ENCODE measurements around the gene ANLN.

The ANLN gene

GRCh38 chr7:36396150-36396549 is 6.5 kb downstream of the ANLN start:
- no peak overlapping the region for H3K4me3 ChIP-seq (ENCODE audit: low read depth, low read length)
- peaks cover 38 to 53% of the 10 kb centered on the region in 2 experiments for H3K36me3 ChIP-seq (ENCODE audit: control insufficient read depth in 2 of 2, insufficient read depth in 1 of 2, low read length in 2 of 2)
- TF ChIP-seq PATZ1 (tag by site-specific recombination; IDR thresholded peaks at IDR 0.05) (no peak), GLIS2 (tag by site-specific recombination; IDR thresholded peaks at IDR 0.05) (no peak), PRDM4 (tag by site-specific recombination; IDR thresholded peaks at IDR 0.05) (no peak), ZNF394 (tag by site-specific recombination; IDR thresholded peaks at IDR 0.05; ENCODE audit: borderline replicate concordance) (no peak), INSM2 (tag by site-specific recombination; IDR thresholded peaks at IDR 0.05) (no peak), SCRT1 (tag by site-specific recombination; IDR thresholded peaks at IDR 0.05; ENCODE audit: borderline replicate concordance) (no peak), ZNF223 (tag by site-specific recombination; IDR thresholded peaks at IDR 0.05) (no peak), GLIS1 (tag by site-specific recombination; IDR thresholded peaks at IDR 0.05) (no peak), ZNF701 (tag by site-specific recombination; IDR thresholded peaks at IDR 0.05) (no peak), GFI1B (tag by site-specific recombination; IDR thresholded peaks at IDR 0.05) (no peak), ZNF184 (tag by site-specific recombination; IDR thresholded peaks at IDR 0.05) (no peak), ZSCAN23 (tag by site-specific recombination; IDR thresholded peaks at IDR 0.05) (no peak), ZNF658 (tag by site-specific recombination; IDR thresholded peaks at IDR 0.05) (no peak), PRDM2 (tag by site-specific recombination; IDR thresholded peaks at IDR 0.05; ENCODE audit: borderline replicate concordance) (no peak), ZNF501 (tag by site-specific recombination; IDR thresholded peaks at IDR 0.05) (no peak), ZNF843 (tag by site-specific recombination; IDR thresholded peaks at IDR 0.05) (no peak), ZBTB44 (tag by site-specific recombination; IDR thresholded peaks at IDR 0.05) (no peak)
- ChIA-PET POLR2A (no interaction called here), CTCF (no interaction called here)
- no peaks in the 10 kb centered on the region; the same call in 1 of the 2 replicates for H3K9me3 ChIP-seq (ENCODE audit: control insufficient read depth, insufficient read depth, low read depth, low read length)
- H3K4me1 ChIP-seq (ENCODE audit: control insufficient read depth, insufficient read depth, low read length) = 0 out of 2 replicates have a peak, but pooled peaks cover 11% of the 10 kb centered on the region
- H3K27ac ChIP-seq (ENCODE audit: extremely low read depth, low read depth, low read length) = no peak overlapping the region

Data from HEK293 (cell line).